GM11168 (cell line): ENCODE data around the gene COMMD2.

Source experiments
- in situ Hi-C: fragments of 300-500 bp; cut with MboI; formaldehyde crosslinking; loops from one replicate; pipeline ENCODE4 v1.12.0; 2022; ENCODE audit warnings: low sequenced_read_pairs; ENCODE audit not compliant: unreplicated experiment

The COMMD2 gene

DNA sequence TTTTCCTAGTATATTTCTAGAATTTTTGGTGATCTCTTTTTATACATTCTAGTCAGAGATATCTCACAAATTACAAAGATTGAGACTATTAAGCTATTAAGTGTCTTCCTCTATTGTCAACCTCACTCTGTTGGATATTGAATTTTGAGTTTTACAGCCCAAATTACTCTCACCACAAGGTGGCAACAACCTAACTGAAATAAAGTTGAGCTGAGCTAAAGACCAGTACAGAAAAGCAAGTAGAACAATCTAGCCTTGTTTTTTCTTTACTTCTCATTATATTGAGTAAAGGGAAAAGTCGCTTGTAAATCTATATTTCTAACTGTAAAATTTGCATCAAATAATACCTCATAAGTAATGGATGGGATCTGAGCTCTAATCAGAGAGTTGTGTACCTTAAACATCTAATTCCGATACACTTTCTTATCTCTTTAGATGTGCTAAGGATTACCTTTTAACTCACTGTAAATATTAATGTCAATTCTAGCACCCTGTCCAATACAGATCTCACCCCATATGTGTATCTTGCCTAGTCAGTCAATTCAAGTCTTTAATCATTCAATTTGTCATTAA lies 13.6 kb upstream of the COMMD2 start:
- in situ Hi-C loops, result no loop called here

GRCh38 chr3:149764302-149764701 lies 12.0 kb upstream of the COMMD2 start:
- in situ Hi-C loops, result no loop called here

GRCh38 chr3:149763565-149764195 lies 11.4 kb upstream of the COMMD2 start:
- in situ Hi-C loops, result no loop called here

GRCh38 chr3:149753717-149754116 lies 1.4 kb upstream of the COMMD2 start:
- in situ Hi-C loops, result no loop called here

- in situ Hi-C loops, result no loop called here
Observed at GRCh38 chr3:149752788-149753136, 473 bp upstream of the COMMD2 start.

DNA sequence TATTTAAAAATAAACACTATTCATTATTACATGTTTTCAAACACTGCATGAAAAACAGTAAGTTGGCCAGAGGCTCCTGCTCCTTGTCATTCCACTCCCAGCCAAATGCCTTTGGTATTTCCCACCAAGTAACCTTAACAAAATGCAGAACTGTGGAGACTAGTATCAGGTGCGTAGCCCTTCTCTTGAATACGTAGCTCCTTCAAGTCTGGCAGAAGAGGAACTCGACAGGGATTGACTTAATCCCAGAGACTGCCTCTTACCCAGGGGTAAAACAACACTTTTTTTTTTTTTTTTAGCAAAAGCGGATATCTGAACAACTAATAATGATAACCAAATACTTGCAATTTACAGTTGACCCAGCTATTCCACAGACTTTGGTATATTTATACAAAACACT lies 738 bp downstream of the COMMD2 start:
- in situ Hi-C loops, result no loop called here

- in situ Hi-C loops, result no loop called here
Observed at GRCh38 chr3:149744606-149745005, 7.7 kb downstream of the COMMD2 start.

- in situ Hi-C loops, result no loop called here
Observed at GRCh38 chr3:149744151-149744550, 8.1 kb downstream of the COMMD2 start.

- in situ Hi-C loops, result no loop called here
Observed at GRCh38 chr3:149739396-149739795, 12.9 kb downstream of the COMMD2 start.

DNA sequence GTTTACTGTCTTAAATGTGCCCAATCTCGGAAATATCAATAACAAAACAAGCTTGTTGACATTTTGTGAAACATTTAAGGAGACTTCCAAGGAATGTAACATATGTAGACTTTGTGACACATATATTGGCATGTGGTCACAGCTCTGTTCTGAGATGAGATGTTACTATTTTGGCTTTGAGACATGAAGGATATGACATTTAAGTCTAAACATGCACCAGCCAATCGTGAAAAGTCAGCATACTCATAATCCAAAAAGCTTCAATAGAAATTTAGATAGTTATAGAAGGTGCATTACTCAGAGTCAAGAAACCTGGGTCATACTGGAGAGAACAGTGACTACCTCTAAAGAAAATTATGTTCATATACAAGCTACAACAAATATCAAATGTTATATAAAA lies 13.4 kb downstream of the COMMD2 start:
- in situ Hi-C loops, result no loop called here

DNA sequence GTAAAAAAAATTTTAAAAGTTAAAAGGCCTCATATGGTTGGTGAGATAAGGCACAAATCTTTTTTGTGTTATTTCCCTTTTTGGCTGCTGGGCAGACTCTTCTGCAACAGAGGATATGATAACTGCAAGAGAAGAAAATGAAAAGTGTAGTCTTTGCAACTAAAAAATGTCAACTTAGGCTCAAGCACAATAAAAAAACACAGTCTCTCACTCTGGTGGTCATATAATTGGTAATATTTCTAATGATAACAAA lies 15.4 kb downstream of the COMMD2 start:
- in situ Hi-C loops, result no loop called here

DNA sequence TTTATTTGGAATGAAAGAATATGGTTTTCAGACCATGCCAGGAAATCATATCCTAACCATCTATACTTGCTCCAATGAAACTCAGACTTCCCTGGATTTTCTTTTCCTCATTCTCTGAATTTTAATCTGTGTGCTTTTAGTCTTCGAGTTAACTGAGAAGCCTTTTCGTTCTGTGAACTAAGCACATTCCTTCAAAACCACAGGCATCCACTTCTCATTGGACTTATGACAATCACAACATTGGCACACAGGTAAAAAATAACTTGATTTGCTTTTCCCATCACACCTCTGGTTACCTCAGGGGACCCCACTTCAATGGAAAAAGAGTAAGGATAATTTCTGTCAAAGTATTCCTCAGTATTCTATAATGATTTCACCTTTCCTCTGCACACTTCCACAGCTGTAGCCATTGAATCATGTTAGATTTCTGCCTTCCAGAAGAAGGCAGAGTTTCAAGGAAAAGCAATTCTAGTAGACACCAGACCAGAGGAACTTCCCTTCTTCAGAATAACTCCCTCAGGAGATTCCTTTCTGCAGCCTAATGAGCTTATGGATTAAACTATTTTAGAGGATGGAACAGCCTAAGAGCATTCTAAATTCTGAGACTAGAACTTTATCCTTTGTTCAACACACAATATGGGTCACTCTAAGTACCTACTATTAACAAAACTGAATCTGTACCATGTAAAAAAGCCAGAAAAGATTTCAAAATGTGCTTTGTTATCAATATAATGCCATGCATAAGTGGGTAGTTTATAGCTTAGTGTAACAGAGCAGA lies 15.9 kb downstream of the COMMD2 start:
- in situ Hi-C loops, result no loop called here

- in situ Hi-C loops, result no loop called here
Observed at GRCh38 chr3:149732234-149732633, 20.1 kb downstream of the COMMD2 start.

GRCh38 chr3:149727656-149728055 lies 24.6 kb downstream of the COMMD2 start:
- in situ Hi-C loops, result no loop called here

- in situ Hi-C loops, result no loop called here
Observed at GRCh38 chr3:149726716-149727407, 25.4 kb downstream of the COMMD2 start.

DNA sequence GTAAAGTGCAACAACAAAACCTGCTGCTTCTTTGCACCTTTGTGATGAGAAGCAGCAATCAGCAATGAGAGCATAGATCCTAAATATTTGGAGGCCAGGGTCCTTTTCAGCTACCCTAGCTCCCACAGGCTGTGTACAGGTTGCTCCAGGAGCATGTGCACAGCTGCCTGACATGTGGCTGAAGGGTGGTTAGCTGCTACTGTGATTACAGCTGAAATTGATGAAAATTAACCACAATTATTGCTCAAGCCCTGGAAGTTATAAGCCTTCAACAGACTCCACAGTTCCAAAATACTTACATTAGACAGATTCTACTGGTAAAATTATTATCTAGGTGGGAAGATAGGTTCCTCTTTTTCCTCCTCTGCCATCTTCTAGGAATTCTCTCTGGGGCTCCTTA lies 28.5 kb downstream of the COMMD2 start:
- in situ Hi-C loops, result no loop called here

DNA sequence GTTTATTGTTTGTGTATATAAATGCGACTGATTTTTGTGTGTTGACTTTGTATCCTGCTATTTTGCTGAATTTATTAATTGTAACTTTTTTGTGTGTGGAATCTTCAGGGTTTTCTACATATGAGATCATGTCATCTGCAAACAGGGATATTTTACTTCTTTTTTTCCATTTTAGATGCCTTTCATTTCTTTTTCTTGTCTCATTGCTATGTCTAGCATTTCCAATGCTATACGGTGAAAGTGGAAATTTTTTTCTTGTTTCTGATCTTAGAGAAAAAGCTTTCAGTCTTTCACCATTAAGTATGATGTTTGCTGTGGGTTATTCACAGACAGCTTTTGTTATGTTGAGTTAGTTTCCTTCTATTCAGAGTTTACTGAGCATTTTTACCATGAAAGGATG lies 31.4 kb downstream of the COMMD2 start:
- in situ Hi-C loops, result no loop called here

DNA sequence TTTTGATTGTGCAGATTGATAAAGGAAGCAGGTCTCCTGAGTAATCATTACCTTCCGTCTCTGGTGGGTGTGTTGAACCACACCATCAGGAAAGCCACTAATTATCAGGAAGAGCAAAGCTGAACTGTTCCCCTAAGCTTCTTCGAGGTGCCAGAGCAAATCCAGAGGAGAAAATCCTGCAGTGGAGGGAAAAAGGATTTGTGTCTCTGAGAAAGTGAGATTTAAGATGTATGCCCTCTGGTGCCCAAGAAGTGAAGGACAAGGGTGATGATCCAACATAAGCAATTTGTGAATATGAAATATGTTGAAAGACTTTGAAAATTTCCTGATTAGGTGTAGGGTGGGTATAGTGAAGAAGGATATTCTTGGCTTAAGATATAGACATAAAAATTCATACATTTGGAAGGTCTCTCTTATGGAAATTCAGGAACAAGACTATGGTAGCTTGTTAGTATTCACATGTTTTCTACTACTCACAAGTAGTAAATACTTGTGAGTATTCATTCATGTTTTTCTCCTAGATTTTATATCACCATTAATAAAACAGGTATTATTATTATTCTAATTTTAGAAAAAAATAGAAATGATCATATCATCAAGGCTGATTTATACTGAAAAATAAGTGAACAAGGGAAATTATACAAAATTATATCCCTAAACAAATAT lies 34.8 kb downstream of the COMMD2 start:
- in situ Hi-C loops, result loop anchor here (5.0 to 10.0 kb wide), 2 partner anchors 153 to 210 kb away; no protein-coding TSS in a partner anchor

- in situ Hi-C loops, result loop anchor here (5.0 to 10.0 kb wide), 2 partner anchors 152 to 210 kb away; no protein-coding TSS in a partner anchor
Observed at GRCh38 chr3:149716984-149717383, 35.3 kb downstream of the COMMD2 start.

DNA sequence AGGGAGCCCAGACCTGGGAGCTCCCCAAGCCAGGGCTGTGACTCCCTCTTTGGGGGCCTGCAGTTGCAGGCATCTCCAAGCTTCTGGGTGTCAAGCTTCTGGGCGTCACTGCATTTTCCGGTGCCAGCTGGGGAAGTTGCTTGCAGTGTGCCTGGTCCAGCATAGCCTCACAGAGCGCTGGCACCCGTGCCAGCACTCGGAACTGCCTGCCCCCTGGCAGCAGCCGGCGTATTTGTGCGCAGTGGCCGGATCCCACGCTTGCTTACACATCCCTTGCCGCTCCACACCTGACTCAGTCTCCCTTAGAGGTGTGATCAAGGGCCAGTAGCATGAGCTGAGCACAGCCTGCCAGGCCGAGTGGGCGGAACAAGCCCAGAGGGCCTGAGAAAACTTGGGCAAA lies 37.0 kb downstream of the COMMD2 start:
- in situ Hi-C loops, result loop anchor here (5.0 to 10.0 kb wide), 2 partner anchors 150 to 208 kb away; no protein-coding TSS in a partner anchor
